Trophoblast cell (in vitro differentiated cells and primary cell): ENCODE data around the gene KCNQ2.

Experiments used
- DNase-seq, 2 donors: peaks; one replicate each; pipeline ENCODE4 v3.0.0-alpha.2; 2016
- H2AFZ ChIP-seq: 2 replicates; pipeline ENCODE4 v1.6.1; 2013; ENCODE audit warnings: low read length, moderate library complexity, mild to moderate bottlenecking; ENCODE audit not compliant: insufficient read depth, poor library complexity
- H2AK5ac ChIP-seq: 2 replicates; pipeline ENCODE4 v1.6.1; 2013; ENCODE audit warnings: mild to moderate bottlenecking, low read length
- H2BK120ac ChIP-seq: 2 replicates; pipeline ENCODE4 v1.6.1; 2013; ENCODE audit warnings: low read length, mild to moderate bottlenecking, moderate library complexity; ENCODE audit not compliant: insufficient read depth, poor library complexity
- H2BK12ac ChIP-seq: 2 replicates; pipeline ENCODE4 v1.6.1; 2013; ENCODE audit warnings: mild to moderate bottlenecking, low read length, moderate library complexity
- H2BK5ac ChIP-seq: 2 replicates; pipeline ENCODE4 v1.6.1; 2013; ENCODE audit warnings: low read length, low read depth, moderate library complexity, mild to moderate bottlenecking; ENCODE audit not compliant: poor library complexity
- H3K14ac ChIP-seq: 2 replicates; pipeline ENCODE4 v1.6.1; 2013; ENCODE audit warnings: mild to moderate bottlenecking, low read length
- H3K18ac ChIP-seq: 2 replicates; pipeline ENCODE4 v1.6.1; 2013; ENCODE audit warnings: mild to moderate bottlenecking, low read length
- H3K23ac ChIP-seq: 2 replicates; pipeline ENCODE4 v1.6.1; 2013; ENCODE audit warnings: low read length
- H3K27ac ChIP-seq: 2 replicates; pipeline ENCODE4 v1.5.1; 2013; ENCODE audit warnings: low read depth, mild to moderate bottlenecking, inconsistent platforms, low read length, moderate library complexity
- H3K27me3 ChIP-seq: 2 replicates; pipeline ENCODE4 v1.6.1; 2013; ENCODE audit warnings: inconsistent platforms, mild to moderate bottlenecking, low read length, moderate library complexity; ENCODE audit not compliant: insufficient read depth
- H3K36me3 ChIP-seq, 2 experiments: 1 replicate in 1 of 2; 2 replicates in 1 of 2; pipeline ENCODE4 v1.6.1; 2013; ENCODE audit warnings: low read length in 2 of 2, mild to moderate bottlenecking in 2 of 2, moderate library complexity in 1 of 2; ENCODE audit not compliant: insufficient read depth in 2 of 2, control insufficient read depth in 1 of 2
- H3K4ac ChIP-seq: 2 replicates; pipeline ENCODE4 v1.6.1; 2013; ENCODE audit warnings: low read depth, mild to moderate bottlenecking, low read length, moderate library complexity
- H3K4me1 ChIP-seq, 2 experiments: 1 replicate in 1 of 2; 2 replicates in 1 of 2; pipeline ENCODE4 v1.6.1; 2013; ENCODE audit warnings: low read length in 2 of 2, mild to moderate bottlenecking in 2 of 2, moderate library complexity in 1 of 2; ENCODE audit not compliant: insufficient read depth in 2 of 2, control insufficient read depth in 1 of 2
- H3K4me2 ChIP-seq: 2 replicates; pipeline ENCODE4 v1.6.1; 2013; ENCODE audit warnings: inconsistent platforms, mild to moderate bottlenecking, low read length, moderate library complexity
- H3K4me3 ChIP-seq: 2 replicates; pipeline ENCODE4 v1.5.1; 2013; ENCODE audit warnings: mild to moderate bottlenecking, low read depth, low read length, inconsistent platforms
- H3K79me1 ChIP-seq: one replicate; pipeline ENCODE4 v1.6.1; 2013; ENCODE audit warnings: low read length
- H3K79me2 ChIP-seq: 2 replicates; pipeline ENCODE4 v1.6.1; 2013; ENCODE audit warnings: low read length, mild to moderate bottlenecking; ENCODE audit not compliant: control insufficient read depth, insufficient read depth, poor library complexity
- H3K9ac ChIP-seq: 2 replicates; pipeline ENCODE4 v1.6.1; 2013; ENCODE audit warnings: mild to moderate bottlenecking, low read length
- H3K9me3 ChIP-seq: 2 replicates; pipeline ENCODE4 v1.6.1; 2013; ENCODE audit warnings: low read depth, mild to moderate bottlenecking, control low read depth, inconsistent platforms, low read length; ENCODE audit not compliant: insufficient read depth
- H4K12ac ChIP-seq: 2 replicates; pipeline ENCODE4 v1.6.1; 2013; ENCODE audit warnings: low read depth, mild to moderate bottlenecking, low read length, moderate library complexity
- H4K8ac ChIP-seq: 2 replicates; pipeline ENCODE4 v1.6.1; 2013; ENCODE audit warnings: low read depth, mild to moderate bottlenecking, low read length, moderate library complexity
- H4K91ac ChIP-seq: one replicate; pipeline ENCODE4 v1.6.1; 2013; ENCODE audit warnings: low read depth, mild to moderate bottlenecking, low read length, moderate library complexity
- WGBS: extraction: QIAGEN DNeasy Blood & Tissue Kit; methylation state at CpG from one replicate; pipeline ENCODE4 v1.1.7; 2013; ENCODE audit warnings: missing lambda C conversion rate; ENCODE audit not compliant: insufficient read length, insufficient coverage; ENCODE audit errors: extremely low coverage; 5-methylcytosine and 5-hydroxymethylcytosine counted together

Gene KCNQ2

DNA sequence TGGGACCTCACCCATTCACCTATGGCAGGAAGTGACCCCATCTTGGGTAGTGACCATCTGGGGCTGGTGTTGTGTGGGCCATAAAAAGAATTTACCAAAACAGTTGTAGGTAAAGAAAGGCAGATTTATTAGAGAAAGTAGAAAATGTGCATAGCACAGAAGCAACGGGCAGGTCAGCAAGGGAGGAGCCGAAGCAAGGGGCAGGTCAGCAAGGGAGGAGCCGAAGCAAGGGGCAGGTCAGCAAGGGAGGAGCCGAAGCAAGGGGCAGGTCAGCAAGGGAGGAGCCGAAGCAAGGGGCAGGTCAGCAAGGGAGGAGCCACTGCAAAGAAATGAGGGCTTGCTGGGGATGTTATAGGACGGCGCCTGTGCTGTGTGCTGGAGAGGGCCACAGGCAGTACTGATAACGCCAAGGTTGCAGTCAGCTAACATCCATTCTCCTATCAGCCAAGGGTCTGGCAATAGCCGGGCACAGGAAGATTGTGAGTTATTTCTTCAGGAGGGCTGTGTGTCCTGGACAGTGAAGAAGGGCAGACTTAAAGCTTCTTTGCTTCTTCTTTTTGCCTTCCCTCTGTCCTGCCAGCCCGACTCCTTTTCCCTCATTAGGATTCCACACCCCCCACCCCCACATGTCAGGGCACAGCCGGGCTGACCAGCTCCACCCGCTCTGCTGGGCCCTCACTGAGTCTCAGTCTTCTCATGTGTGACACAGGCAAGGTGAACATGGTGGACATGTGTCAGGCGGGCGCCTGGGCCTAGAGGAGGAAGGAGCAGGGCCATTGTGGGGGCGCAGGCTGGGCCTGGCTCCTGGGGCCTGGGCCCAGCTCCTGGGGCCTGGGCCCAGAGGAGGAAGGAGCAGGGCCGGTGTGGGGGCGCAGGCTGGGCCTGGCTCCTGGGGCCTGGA, 79.7 kb downstream of the KCNQ2 start:
- WGBS, result no CpG with 5 or more reads among the region's 17 CpGs

DNA sequence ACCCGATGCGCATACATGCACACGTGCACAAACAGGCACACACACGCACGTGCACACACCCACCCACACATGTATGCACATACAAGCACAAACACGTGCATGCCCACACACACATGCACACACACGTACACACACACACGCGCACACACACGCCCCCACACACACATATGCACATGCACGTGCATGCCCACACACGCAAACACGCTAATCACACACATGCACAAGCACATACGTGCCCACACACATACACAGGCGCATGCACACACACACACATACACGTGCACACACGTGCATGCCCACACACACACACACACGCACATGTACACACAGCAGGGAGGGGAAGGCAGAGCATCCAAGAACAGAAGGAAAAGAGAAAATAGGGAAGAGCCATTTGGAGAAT, 84.5 kb downstream of the KCNQ2 start:
- DNase-seq, result no peak
- no peaks in the 10 kb centered on the region for H3K27me3 ChIP-seq
- H2AK5ac ChIP-seq, result no peak overlapping the region
- peak overlapping the region; percentile 50 for H3K4me3 ChIP-seq
- no peak overlapping the region for H3K23ac ChIP-seq
- H3K79me2 ChIP-seq, result no peaks in the 10 kb centered on the region
- no peak overlapping the region for H4K8ac ChIP-seq
- H3K27ac ChIP-seq, result no peak overlapping the region
- H3K36me3 ChIP-seq, result no peaks in the 10 kb centered on the region
- H2AFZ ChIP-seq, result no peak overlapping the region
- no peak overlapping the region for H3K9ac ChIP-seq
- H3K79me1 ChIP-seq, result no peaks in the 10 kb centered on the region
- no peak overlapping the region for H2BK120ac ChIP-seq
- H3K18ac ChIP-seq, result no peak overlapping the region
- H2BK5ac ChIP-seq, result no peak overlapping the region
- H4K12ac ChIP-seq, result no peak overlapping the region
- H3K9me3 ChIP-seq, result peaks cover 26% of the 10 kb centered on the region
- H3K4me2 ChIP-seq, result no peak overlapping the region
- no CpG with 5 or more reads among the region's 18 CpGs for WGBS
- no peaks in the 10 kb centered on the region for H3K4me1 ChIP-seq
- H2BK12ac ChIP-seq, result no peak overlapping the region
- no peak overlapping the region for H3K14ac ChIP-seq
- H3K4ac ChIP-seq, result no peak overlapping the region
- no peak overlapping the region for H4K91ac ChIP-seq

More for the DNA sequence above, 79.7 kb downstream of the KCNQ2 start:
- Histone ChIP-seq H3K9me3 (peaks cover 14% of the 10 kb centered on the region), H3K27ac (no peak overlapping the region), H4K12ac (no peak overlapping the region), H2AK5ac (no peak overlapping the region), H3K36me3 (no peaks in the 10 kb centered on the region), H3K79me1 (no peaks in the 10 kb centered on the region), H2AFZ (no peak overlapping the region), H3K14ac (no peak overlapping the region), H3K79me2 (no peaks in the 10 kb centered on the region), H3K4ac (no peak overlapping the region), H3K4me3 (no peak overlapping the region), H3K23ac (no peak overlapping the region), H2BK12ac (no peak overlapping the region), H4K8ac (no peak overlapping the region), H3K4me2 (no peak overlapping the region), H3K4me1 (no peaks in the 10 kb centered on the region), H4K91ac (no peak overlapping the region), H3K9ac (no peak overlapping the region), H3K27me3 (no peaks in the 10 kb centered on the region), H2BK5ac (no peak overlapping the region), H2BK120ac (no peak overlapping the region), H3K18ac (no peak overlapping the region)
- DNase-seq, result no peak

DNA sequence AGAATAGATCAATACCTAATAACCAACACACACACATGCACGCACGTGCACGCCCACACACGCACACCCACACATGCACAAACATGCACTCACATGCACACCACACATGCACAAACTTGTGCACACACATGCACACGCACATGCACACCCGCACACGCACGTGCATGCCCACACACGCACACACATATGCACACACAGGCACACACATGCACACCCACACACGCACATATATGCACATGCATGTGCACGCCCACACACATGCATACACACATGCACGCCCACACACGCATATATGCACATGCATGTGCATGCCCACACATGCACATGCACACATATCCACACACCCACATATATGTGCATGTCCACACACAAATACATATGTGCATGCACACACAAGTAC, 85.1 kb downstream of the KCNQ2 start:
- Histone ChIP-seq H3K79me1 (no peaks in the 10 kb centered on the region), H4K12ac (no peak overlapping the region), H3K18ac (no peak overlapping the region), H3K4ac (no peak overlapping the region), H2BK120ac (no peak overlapping the region), H3K4me1 (no peaks in the 10 kb centered on the region), H4K91ac (no peak overlapping the region), H3K36me3 (no peaks in the 10 kb centered on the region), H3K14ac (no peak overlapping the region), H2AK5ac (no peak overlapping the region), H3K23ac (no peak overlapping the region), H3K27ac (no peak overlapping the region), H2BK5ac (no peak overlapping the region), H2BK12ac (no peak overlapping the region), H3K79me2 (no peaks in the 10 kb centered on the region), H4K8ac (no peak overlapping the region), H3K4me3 (peak overlapping the region; percentile 50), H2AFZ (no peak overlapping the region), H3K9me3 (peaks cover 26% of the 10 kb centered on the region), H3K9ac (no peak overlapping the region), H3K4me2 (no peak overlapping the region), H3K27me3 (no peaks in the 10 kb centered on the region)
- no peak for DNase-seq
- WGBS, result no CpG with 5 or more reads among the region's 13 CpGs

DNA sequence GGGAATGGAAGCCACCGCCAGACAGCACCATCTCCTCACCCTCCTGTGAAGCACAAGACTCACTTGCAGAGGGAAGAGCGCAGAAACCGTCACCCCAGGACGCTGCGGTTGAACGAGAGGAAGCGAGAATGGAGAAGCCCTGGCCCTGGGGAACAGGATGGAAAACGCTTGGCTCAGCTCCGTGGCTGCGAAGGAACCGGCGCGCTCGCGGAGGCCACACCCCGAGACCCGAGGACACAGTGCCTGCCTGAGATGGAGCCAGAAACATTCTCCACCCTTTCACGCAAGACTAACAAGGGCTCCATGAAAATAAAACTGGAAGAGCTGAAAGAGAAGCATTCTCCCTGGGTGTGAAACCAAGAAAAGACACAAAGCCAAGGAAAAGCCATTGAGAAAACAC, 86.0 kb downstream of the KCNQ2 start:
- no peaks in the 10 kb centered on the region for H3K27me3 ChIP-seq
- WGBS, result no CpG with 5 or more reads among the region's 18 CpGs
- H3K18ac ChIP-seq, result no peak overlapping the region
- H3K27ac ChIP-seq, result no peak overlapping the region
- H3K4ac ChIP-seq, result no peak overlapping the region
- no peak overlapping the region for H3K23ac ChIP-seq
- H2BK12ac ChIP-seq, result no peak overlapping the region
- no peak overlapping the region for H4K91ac ChIP-seq
- H2BK5ac ChIP-seq, result no peak overlapping the region
- H3K14ac ChIP-seq, result no peak overlapping the region
- H3K4me2 ChIP-seq, result no peak overlapping the region
- DNase-seq, result no peak
- H2BK120ac ChIP-seq, result no peak overlapping the region
- H3K4me1 ChIP-seq, result no peaks in the 10 kb centered on the region
- H2AK5ac ChIP-seq, result no peak overlapping the region
- no peak overlapping the region for H4K8ac ChIP-seq
- peaks cover 18% of the 10 kb centered on the region for H3K9me3 ChIP-seq
- H2AFZ ChIP-seq, result no peak overlapping the region
- H3K4me3 ChIP-seq, result no peak overlapping the region
- H3K79me1 ChIP-seq, result no peaks in the 10 kb centered on the region
- no peaks in the 10 kb centered on the region for H3K36me3 ChIP-seq
- H4K12ac ChIP-seq, result no peak overlapping the region
- no peak overlapping the region for H3K9ac ChIP-seq
- H3K79me2 ChIP-seq, result no peaks in the 10 kb centered on the region
